ENCODE results near the gene CRYGS. TPM values are rescaled to one million over a fixed set of nuclear protein-coding genes. Genes with fewer than 3 reads are reported as not detected.
A peak's percentile ranks its signal among the peaks of the same experiment; 100 is the strongest.

CRYGS gene
- total RNA-seq, 1 donor from 2014 or later = 4.4 TPM

- TF ChIP-seq CTCF (IDR thresholded peaks at IDR 0.05; ENCODE audit: unreplicated experiment) = no peak
- no peaks in the 10 kb centered on the region for H3K4me1 Mint-ChIP-seq
- no peaks in the 10 kb centered on the region for H3K27me3 Mint-ChIP-seq (ENCODE audit: low read depth)
- no peaks in the 10 kb centered on the region for H3K9me3 Mint-ChIP-seq
- H3K36me3 Mint-ChIP-seq = peaks cover 24% of the 10 kb centered on the region
- H3K27ac Mint-ChIP-seq = no peak overlapping the region
- DNase-seq (ENCODE audit: low spot score in 2 of 2, unreplicated experiment in 2 of 2) = no peak
- H3K4me3 Mint-ChIP-seq = no peak overlapping the region
Observed at GRCh38 chr3:186551387-186551786, 7.2 kb upstream of the CRYGS start.

GRCh38 chr3:186549497-186549896 is 5.3 kb upstream of the CRYGS start:
- DNase-seq (ENCODE audit: low spot score in 2 of 2, unreplicated experiment in 2 of 2) = no peak
- Mint-ChIP-seq H3K27me3 (ENCODE audit: low read depth) (no peaks in the 10 kb centered on the region), H3K27ac (no peak overlapping the region), H3K9me3 (no peaks in the 10 kb centered on the region), H3K36me3 (peaks cover 17% of the 10 kb centered on the region), H3K4me3 (no peak overlapping the region), H3K4me1 (no peaks in the 10 kb centered on the region)
- no peak for TF ChIP-seq CTCF (IDR thresholded peaks at IDR 0.05; ENCODE audit: unreplicated experiment)

- H3K27me3 Mint-ChIP-seq (ENCODE audit: low read depth) = no peaks in the 10 kb centered on the region
- H3K4me3 Mint-ChIP-seq = no peak overlapping the region
- TF ChIP-seq CTCF (IDR thresholded peaks at IDR 0.05; ENCODE audit: unreplicated experiment) = peak; percentile 12
- no peaks in the 10 kb centered on the region for H3K36me3 Mint-ChIP-seq
- no peak for DNase-seq (ENCODE audit: low spot score in 2 of 2, unreplicated experiment in 2 of 2)
- no peaks in the 10 kb centered on the region for H3K9me3 Mint-ChIP-seq
- H3K4me1 Mint-ChIP-seq = peaks cover 17% of the 10 kb centered on the region
- no peak overlapping the region for H3K27ac Mint-ChIP-seq
Observed at GRCh38 chr3:186540835-186541226, 3.3 kb downstream of the CRYGS start.

GRCh38 chr3:186540221-186540834 is 3.9 kb downstream of the CRYGS start:
- peak; percentile 43 to 74 for DNase-seq (ENCODE audit: low spot score in 2 of 2, unreplicated experiment in 2 of 2)
- H3K27ac Mint-ChIP-seq = no peak overlapping the region
- no peaks in the 10 kb centered on the region for H3K36me3 Mint-ChIP-seq
- no peaks in the 10 kb centered on the region for H3K9me3 Mint-ChIP-seq
- TF ChIP-seq CTCF (IDR thresholded peaks at IDR 0.05; ENCODE audit: unreplicated experiment) = peak; percentile 82
- H3K4me3 Mint-ChIP-seq = peak overlapping the region; percentile 13
- H3K27me3 Mint-ChIP-seq (ENCODE audit: low read depth) = no peaks in the 10 kb centered on the region
- peaks cover 17% of the 10 kb centered on the region for H3K4me1 Mint-ChIP-seq

- no peak for TF ChIP-seq CTCF (IDR thresholded peaks at IDR 0.05; ENCODE audit: unreplicated experiment)
- Mint-ChIP-seq H3K27ac (no peak overlapping the region), H3K27me3 (ENCODE audit: low read depth) (no peaks in the 10 kb centered on the region), H3K9me3 (no peaks in the 10 kb centered on the region), H3K36me3 (no peaks in the 10 kb centered on the region), H3K4me3 (no peak overlapping the region), H3K4me1 (peaks cover 17% of the 10 kb centered on the region)
- DNase-seq (ENCODE audit: low spot score in 2 of 2, unreplicated experiment in 2 of 2) = no peak
Observed at GRCh38 chr3:186538779-186539178, 5.4 kb downstream of the CRYGS start.
